NCI-H1436 (cell line): ENCODE measurements around the gene PIGQ.

Experiments used
- DNase-seq: peaks from one replicate; lab custom pipeline; 2025; lab: John Stamatoyannopoulos, UW

PIGQ gene

GRCh38 chr16:606656-607307, 37.0 kb downstream of the PIGQ start:
- no peak for DNase-seq

DNA sequence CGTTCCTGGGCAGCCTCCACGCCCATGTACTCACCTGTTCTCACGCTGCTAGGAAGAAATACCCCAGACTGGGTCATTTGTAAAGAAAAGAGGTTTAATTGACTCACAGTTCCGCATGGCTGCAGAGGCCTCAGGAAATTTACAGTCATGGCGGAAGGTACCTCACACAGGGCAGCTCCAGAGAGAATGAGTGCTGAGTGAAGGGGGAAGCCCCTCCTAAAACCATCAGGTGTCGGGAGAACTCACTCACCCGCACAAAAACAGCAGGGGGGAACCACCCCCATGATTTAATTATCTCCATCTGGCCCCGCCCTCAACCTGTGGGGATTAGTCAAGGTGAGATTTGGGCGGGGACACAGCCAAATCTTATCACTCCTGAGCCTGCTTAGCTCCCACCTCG, 38.3 kb downstream of the PIGQ start:
- no peak for DNase-seq

GRCh38 chr16:609316-609715, 39.5 kb downstream of the PIGQ start:
- DNase-seq: no peak

- DNase-seq: no peak
Measured at GRCh38 chr16:609984-610383, 40.2 kb downstream of the PIGQ start.

DNA sequence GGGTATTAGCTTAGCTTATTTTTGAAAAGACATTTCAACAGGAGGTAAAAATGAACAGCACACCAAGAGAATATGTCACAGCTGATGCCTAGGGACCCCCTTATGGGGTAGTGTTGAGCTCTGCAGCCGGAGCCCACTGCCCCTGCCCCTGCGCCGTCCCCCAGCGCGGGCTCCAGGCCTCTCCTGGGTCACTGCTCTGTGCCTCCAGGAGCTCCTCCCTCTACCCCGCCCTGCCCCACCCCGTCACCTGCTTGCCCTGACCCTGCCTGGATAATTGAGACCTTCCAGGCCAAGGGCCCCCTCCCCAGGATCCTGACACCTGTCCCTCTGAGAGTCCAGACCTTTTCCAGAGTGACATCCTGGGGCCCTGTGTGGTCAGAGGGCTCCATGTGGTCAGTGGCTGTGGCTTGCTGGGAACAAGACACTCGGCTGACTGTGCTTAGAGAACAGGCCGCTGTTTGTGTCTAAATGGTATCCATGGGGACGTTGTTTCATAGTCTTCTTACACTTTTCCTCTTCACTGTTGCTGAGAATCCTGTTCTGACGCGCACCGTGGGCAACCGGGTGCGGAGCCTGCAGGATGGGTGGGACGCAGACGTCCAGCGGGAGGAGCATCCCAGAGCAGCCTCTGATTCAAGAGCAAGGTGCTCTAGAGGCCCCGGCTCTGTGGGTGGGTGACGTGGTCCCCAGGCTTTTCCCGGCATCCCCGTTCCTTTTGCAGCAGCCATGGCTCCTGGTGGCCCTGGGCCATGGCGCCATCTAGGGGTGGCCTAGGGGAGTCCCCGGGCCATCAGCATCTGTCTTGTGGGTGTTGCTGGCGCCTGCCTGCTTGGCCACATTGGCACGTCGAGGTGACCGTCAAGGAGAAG, 41.0 kb downstream of the PIGQ start:
- DNase-seq: no peak

DNA sequence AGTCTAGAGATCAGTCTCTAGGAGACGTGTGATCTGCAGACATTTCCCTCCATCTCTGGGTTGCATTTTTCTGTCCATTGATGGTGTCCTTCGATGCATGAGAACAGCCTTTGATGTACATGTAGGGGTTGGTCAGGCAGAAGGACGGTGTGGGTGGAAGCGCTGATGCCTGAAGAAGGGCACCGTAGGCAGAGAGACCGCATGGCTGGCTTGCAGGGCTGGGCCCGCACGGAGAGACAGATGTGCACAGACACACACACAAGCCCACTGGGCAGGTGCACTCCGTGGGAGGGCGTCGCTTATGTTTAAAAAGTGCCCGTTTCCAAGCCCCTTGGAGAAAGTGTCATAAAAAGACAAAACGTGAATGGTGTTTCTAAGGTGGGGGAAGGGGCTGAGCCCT, 45.4 kb downstream of the PIGQ start:
- no peak for DNase-seq

- DNase-seq: no peak
Measured at GRCh38 chr16:616733-617586, 47.2 kb downstream of the PIGQ start.

DNA sequence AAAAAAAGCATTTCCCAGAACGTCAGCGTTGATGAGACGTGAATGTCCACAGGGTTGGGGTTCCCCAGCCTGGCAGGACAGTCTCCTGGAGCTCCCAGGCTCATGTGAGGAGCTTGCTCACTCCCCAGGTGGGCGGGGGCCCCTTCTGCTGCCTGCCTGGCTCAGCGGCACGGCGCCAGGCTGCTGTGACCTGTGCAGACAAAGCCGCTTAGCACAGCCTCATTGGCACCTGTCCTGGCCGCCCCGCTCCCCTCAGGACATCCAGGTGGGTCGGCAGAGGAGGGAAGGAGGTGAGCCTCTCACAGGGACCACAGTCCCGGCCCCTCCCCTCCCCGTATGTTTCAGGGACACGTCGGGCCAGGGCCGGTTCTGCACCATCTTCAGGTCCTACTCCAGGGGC, 48.1 kb downstream of the PIGQ start:
- no peak for DNase-seq

DNA sequence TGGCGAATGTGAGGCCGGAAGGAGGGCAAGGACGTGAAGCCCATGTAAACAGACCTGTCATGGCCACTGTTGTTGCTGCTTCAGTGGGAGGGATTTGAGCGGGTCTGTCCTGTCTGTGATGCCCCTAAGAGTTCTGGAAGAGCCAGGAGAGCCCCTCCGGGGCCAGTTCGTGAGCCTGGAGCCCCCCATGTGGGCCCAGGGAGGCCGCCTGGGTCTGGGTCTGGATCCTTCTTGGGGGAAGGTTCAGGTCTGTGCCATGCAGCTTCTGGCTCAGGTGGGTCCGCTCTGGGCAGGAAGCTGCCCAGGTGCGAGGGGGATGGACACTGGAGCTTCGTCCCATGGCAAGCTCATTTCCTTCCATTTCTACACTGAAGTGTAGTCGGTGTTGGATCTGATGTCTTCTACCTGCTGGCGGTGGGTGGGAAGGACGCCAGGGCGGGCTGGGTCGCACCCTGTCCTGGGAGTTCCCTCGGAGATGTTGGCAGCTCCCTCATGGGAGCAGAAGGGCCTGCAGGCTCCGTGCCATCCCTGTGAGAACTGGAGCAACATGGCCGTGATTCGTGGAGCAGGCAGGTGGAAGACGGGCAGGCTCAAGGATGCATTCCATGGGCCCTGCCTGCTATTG, 49.8 kb downstream of the PIGQ start:
- DNase-seq: no peak

- no peak for DNase-seq
Measured at GRCh38 chr16:620700-621525, 51.1 kb downstream of the PIGQ start.

- no peak for DNase-seq
Measured at GRCh38 chr16:621526-622105, 51.8 kb downstream of the PIGQ start.

DNA sequence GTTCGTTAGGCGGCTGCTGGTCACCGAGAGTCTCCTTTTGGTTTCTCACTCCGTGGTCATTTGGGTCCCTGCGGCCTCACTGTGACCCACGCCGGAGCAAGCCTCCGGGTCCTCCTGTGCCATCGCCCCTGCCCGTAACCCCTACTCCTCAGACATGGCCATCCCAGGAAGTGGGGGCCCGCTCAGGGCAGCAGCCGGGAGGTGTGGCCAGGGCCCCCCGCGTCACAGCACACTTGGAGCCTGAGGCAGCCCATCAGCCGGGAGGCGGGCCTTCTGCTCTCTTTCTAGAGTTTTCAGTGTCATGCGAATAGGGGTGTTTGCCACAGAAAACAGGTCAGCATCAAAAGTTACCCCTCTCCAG, 53.1 kb downstream of the PIGQ start:
- DNase-seq: no peak

- DNase-seq: no peak
Measured at GRCh38 chr16:624526-625070, 54.8 kb downstream of the PIGQ start.

DNA sequence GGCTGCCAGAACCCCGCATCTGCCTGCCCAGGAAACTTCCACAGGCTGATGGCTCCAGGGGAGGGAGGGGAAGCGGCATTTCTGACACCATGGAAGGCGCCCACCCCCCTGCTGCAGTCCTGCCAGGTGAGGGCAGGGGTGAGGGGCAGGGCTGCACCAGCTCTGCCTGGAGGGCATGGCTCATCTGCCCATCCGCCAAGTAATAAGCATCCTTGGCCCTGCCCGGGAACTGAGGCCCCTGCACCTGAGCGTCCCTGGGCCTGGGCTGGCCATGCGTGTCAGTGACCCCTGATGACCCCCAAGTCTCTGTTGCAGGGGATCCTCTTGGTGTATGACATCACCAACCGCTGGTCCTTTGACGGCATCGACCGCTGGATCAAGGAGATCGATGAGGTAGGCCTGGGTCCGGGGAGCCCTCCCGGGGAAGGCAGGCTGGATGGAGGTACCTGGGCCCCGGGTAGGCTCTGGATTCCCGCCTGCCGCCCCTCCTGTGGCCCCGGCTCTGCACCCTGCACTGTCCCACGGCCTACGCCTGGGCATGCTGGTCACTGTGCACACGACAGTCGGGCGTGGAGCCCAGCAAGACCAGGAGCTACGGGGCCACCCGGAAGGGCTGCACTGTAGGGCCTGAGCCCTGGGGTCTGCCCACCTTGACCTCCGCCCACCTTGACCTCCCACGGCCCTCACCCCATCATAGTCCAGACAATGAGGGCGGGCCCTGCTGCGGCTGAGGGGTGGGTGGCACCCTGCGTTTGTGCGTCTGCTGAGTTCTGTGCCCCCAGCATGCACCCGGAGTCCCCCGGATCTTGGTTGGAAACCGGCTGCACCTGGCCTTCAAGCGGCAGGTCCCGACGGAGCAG, 55.6 kb downstream of the PIGQ start:
- DNase-seq: no peak

GRCh38 chr16:625977-626765, 56.4 kb downstream of the PIGQ start:
- DNase-seq: no peak

DNA sequence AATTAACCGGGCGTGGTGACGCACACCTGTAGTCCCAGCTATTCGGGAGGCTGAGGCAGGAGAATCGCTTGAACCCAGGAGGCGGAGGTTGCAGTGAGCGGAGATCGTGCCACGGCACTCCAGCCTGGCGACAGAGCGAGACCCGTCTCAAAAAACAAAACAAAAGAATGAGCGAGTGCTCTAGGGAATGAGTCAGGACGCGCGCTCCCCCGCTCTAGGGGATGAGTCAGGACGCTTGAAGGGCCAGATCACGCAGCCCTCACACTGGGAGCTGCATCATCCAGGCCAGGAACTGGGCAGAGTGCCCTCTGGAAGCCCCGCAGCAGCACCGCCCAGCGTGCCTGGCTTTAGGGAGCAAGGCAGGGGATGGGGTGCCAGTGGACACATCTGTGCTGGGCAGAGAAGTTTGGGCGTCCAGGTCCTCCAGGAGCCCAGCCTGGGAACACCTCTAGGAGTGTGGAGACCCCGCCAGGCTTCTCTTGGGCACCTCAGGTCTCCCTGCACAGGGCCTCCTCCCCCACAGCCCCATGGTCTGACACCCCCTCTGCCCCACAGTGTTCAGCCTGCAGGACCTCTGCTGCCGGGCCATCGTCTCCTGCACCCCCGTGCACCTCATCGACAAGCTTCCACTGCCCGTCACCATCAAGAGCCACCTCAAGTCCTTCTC, 57.2 kb downstream of the PIGQ start:
- no peak for DNase-seq

GRCh38 chr16:627454-628239, 57.9 kb downstream of the PIGQ start:
- no peak for DNase-seq
